Measurements from ENCODE around the gene KATNAL1. TPM values are rescaled to one million over a fixed set of nuclear protein-coding genes. Genes with fewer than 3 reads are reported as not detected.

Gene KATNAL1
- total RNA-seq, 1 experiment from 2014 or later, result 5.1 TPM

DNA sequence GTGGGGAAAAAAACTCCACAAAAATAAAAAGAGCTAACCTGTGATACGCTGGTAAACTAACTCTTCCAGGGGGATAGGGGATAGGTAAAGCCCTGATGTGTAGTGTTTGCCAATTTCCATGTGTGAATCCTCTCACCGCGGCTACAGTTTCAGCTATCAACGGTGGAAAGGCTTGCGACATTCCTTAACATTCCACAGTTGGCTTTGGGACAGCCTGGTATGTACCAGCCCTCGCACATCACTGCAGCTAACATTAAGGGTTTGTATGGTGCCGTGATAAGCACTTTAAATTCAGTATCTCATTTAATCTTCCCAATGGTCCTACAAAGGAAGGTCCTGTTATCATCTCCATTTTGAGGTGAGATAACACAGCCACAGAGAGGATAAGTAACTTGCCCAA lies 112.4 kb downstream of the KATNAL1 start:
- TF ChIP-seq, protein P1, sequence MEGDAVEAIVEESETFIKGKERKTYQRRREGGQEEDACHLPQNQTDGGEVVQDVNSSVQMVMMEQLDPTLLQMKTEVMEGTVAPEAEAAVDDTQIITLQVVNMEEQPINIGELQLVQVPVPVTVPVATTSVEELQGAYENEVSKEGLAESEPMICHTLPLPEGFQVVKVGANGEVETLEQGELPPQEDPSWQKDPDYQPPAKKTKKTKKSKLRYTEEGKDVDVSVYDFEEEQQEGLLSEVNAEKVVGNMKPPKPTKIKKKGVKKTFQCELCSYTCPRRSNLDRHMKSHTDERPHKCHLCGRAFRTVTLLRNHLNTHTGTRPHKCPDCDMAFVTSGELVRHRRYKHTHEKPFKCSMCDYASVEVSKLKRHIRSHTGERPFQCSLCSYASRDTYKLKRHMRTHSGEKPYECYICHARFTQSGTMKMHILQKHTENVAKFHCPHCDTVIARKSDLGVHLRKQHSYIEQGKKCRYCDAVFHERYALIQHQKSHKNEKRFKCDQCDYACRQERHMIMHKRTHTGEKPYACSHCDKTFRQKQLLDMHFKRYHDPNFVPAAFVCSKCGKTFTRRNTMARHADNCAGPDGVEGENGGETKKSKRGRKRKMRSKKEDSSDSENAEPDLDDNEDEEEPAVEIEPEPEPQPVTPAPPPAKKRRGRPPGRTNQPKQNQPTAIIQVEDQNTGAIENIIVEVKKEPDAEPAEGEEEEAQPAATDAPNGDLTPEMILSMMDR (IDR thresholded peaks at IDR 0.05; ENCODE audit: unreplicated experiment), result no peak
- Mint-ChIP-seq H3K4me3 (ENCODE audit: low read depth, unreplicated experiment) (no peak overlapping the region), H3K4me1 (ENCODE audit: low read depth, unreplicated experiment) (no peaks in the 10 kb centered on the region), H3K27ac (ENCODE audit: unreplicated experiment) (no peak overlapping the region), H3K9me3 (ENCODE audit: low read depth, unreplicated experiment) (no peaks in the 10 kb centered on the region), H3K36me3 (ENCODE audit: insufficient read depth, unreplicated experiment) (no peaks in the 10 kb centered on the region), H3K27me3 (ENCODE audit: unreplicated experiment) (no peaks in the 10 kb centered on the region)
- intact Hi-C loops (cut with micrococcal nuclease; ENCODE audit: unreplicated experiment), result no loop called here
- CTCF ChIA-PET, result interaction anchor here (1.6 kb wide), 1 partner anchor 62 kb away, joined by 3 read pairs; no protein-coding TSS in a partner anchor
- no peak for DNase-seq
- no TSS peak for BruUV-seq (replicated peaks)

DNA sequence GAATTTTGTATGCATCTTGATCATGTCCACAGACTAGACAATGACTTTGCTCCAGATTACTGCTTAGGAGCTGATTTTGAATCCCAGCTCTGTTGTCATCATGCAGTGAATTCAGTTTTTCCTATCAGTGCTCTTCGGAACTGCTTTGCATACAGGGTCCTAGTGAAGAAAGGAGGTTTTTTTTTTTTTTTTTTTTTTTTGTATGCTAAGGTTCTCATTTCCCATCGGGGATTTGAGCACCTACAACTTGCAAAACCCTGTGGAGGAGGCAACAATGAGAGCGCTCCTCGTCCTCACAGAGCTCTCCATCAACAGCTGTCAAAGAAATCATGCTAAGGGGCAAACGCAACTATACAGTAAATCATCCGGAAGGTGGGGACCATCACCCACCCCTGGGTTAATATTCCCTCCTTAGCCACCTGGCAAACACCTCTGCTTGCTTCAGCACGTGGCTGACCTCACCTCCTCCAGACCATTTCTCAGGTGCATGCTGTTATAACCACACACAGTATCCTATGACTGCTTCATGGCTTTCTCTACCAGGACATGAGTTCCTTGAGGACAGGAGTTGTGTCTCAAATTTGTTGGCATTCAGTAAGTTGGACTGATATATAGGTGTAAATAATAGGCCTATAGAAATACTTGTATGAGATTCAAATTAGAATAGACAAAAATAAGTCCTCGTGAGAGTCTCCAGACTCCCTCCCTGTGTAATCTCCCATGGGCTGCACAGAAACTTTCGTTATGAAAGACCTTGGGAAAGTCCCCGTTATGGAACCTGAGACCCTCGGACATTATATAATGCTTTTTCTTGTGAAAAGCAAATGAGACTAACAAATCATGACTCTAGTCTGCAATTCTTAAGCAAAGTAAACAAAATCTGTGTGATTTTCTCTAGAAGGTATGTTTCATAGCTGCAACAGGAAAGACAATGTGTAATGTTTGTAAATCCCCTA lies 113.8 kb downstream of the KATNAL1 start:
- DNase-seq, result no peak
- BruUV-seq (replicated peaks), result no TSS peak
- no peaks in the 10 kb centered on the region for H3K4me1 Mint-ChIP-seq (ENCODE audit: low read depth, unreplicated experiment)
- no peaks in the 10 kb centered on the region for H3K27me3 Mint-ChIP-seq (ENCODE audit: unreplicated experiment)
- H3K36me3 Mint-ChIP-seq (ENCODE audit: insufficient read depth, unreplicated experiment), result no peaks in the 10 kb centered on the region
- H3K27ac Mint-ChIP-seq (ENCODE audit: unreplicated experiment), result no peak overlapping the region
- CTCF ChIA-PET, result no interaction called here
- TF ChIP-seq, protein P1 (IDR thresholded peaks at IDR 0.05; ENCODE audit: unreplicated experiment), result no peak
- H3K4me3 Mint-ChIP-seq (ENCODE audit: low read depth, unreplicated experiment), result no peak overlapping the region
- no peaks in the 10 kb centered on the region for H3K9me3 Mint-ChIP-seq (ENCODE audit: low read depth, unreplicated experiment)
- intact Hi-C loops (cut with micrococcal nuclease; ENCODE audit: unreplicated experiment), result no loop called here

DNA sequence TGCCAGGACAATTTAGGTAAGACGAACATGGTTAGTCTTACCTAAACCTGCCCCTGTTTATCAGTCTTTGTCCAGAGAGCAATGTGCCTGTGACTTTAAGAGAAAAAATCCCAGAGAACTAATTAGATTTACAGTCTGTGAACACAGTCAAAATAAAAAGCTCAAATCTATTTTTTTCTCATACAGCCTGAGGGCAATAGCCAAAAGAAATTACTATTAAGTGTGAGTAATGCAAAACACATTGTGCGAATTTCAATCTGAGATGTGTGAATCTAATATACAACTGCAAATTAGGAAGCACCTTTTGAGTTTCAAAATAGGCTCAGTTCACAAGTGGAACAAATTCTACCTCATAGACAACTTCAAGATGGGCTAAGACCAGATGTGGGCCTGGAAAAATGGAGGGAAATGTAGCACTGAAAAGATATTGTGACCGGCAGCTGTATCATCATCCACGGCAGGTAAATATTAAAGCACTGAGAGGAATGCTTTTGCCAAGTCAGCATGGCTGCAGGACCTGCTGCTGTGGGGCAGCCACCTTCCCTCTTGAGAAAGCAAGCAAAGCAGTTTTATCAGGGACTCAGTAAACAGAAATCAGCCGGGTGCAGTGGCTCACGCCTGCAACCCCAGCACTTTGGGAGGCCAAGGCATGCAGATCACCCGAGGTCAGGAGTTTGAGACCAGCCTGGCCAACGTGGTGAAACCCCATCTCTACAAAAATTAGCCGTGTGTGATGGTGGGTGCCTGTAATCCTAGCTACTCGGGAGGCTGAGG lies 114.8 kb downstream of the KATNAL1 start:
- Mint-ChIP-seq H3K27ac (ENCODE audit: unreplicated experiment) (no peak overlapping the region), H3K4me1 (ENCODE audit: low read depth, unreplicated experiment) (no peaks in the 10 kb centered on the region), H3K36me3 (ENCODE audit: insufficient read depth, unreplicated experiment) (no peaks in the 10 kb centered on the region), H3K4me3 (ENCODE audit: low read depth, unreplicated experiment) (no peak overlapping the region), H3K9me3 (ENCODE audit: low read depth, unreplicated experiment) (no peaks in the 10 kb centered on the region), H3K27me3 (ENCODE audit: unreplicated experiment) (no peaks in the 10 kb centered on the region)
- intact Hi-C loops (cut with micrococcal nuclease; ENCODE audit: unreplicated experiment), result no loop called here
- BruUV-seq (replicated peaks), result no TSS peak
- CTCF ChIA-PET, result no interaction called here
- TF ChIP-seq, protein P1 (IDR thresholded peaks at IDR 0.05; ENCODE audit: unreplicated experiment), result no peak
- no peak for DNase-seq

DNA sequence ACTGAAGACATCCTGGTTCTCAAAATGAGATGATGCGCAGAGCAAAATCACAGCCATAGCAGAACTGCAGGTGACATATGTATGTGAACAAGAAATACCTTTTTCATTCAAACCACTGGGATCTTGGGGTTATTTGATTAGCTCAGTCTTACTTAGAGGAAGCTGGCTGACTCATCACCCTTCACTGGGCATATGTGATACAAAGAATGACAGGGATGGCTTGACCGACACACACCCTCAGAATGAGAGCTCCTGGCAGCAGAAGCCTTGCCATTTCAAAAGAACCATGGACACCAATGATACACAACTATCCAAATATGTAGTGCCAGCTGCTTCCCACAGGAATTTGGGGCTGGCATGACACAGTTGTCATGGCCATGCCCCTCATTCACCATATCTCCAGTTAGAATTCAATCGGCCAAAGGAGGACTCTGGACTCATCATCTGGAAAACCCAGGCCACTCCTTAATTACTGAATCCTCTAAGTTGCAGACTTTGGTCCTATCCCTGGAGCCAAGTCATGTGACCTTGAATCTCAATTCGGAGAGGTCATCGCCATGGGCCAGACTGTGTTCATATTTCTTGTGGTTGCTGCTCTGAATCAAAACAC lies 115.8 kb downstream of the KATNAL1 start:
- no peaks in the 10 kb centered on the region for H3K36me3 Mint-ChIP-seq (ENCODE audit: insufficient read depth, unreplicated experiment)
- H3K27me3 Mint-ChIP-seq (ENCODE audit: unreplicated experiment), result no peaks in the 10 kb centered on the region
- H3K4me1 Mint-ChIP-seq (ENCODE audit: low read depth, unreplicated experiment), result no peaks in the 10 kb centered on the region
- TF ChIP-seq, protein P1 (IDR thresholded peaks at IDR 0.05; ENCODE audit: unreplicated experiment), result no peak
- intact Hi-C loops (cut with micrococcal nuclease; ENCODE audit: unreplicated experiment), result no loop called here
- no TSS peak for BruUV-seq (replicated peaks)
- H3K9me3 Mint-ChIP-seq (ENCODE audit: low read depth, unreplicated experiment), result no peaks in the 10 kb centered on the region
- H3K4me3 Mint-ChIP-seq (ENCODE audit: low read depth, unreplicated experiment), result no peak overlapping the region
- CTCF ChIA-PET, result interaction anchor here (0.6 kb wide), 1 partner anchor 59 kb away, joined by 6 read pairs; no protein-coding TSS in a partner anchor
- no peak for DNase-seq
- H3K27ac Mint-ChIP-seq (ENCODE audit: unreplicated experiment), result no peak overlapping the region
